ENCODE data around the gene SDK1. TPM values are rescaled to one million over a fixed set of nuclear protein-coding genes. Genes with fewer than 3 reads are reported as not detected.
A peak's percentile ranks its signal among the peaks of the same experiment; 100 is the strongest.

The SDK1 gene
- total and polyA plus RNA-seq, 2 donors: 3.2 to 7.8 TPM

DNA sequence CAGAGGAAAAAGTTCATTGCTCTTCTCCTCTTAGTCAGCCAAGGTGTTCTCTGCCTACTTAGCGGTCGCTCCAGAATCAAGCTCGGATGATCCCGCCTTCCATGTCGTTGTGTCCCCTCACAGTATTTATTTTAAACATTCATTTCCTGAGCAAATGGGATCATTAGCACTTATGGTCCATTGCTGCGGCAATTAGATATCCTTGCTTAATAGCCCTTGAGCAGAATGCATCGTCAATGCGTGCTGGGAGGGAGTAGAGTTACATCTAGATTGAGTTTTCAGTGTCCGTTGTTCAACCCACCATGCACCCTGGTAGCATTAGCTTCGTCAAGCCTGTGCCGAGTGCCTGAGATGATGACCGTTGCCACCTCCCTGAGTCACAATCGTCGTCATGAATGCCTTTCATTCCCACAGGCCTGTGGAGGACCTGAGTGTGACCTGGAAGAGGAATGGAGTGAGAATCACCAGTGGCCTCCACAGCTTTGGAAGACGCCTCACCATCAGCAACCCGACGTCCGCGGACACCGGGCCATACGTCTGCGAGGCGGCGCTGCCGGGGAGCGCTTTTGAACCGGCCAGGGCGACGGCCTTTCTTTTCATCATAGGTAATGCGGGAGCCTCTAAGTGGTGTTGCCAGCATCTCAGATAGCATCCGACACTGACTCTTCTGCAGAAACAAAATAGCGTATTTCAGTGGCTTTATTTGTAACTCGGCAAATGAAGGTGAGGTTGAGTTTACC, 650.4 kb downstream of the SDK1 start:
- Histone ChIP-seq H3K27ac (ENCODE audit: low read depth in 1 of 2, low read length in 1 of 2) (no peak overlapping the region), H3K9me3 (ENCODE audit: control insufficient read depth in 2 of 2, insufficient read depth in 1 of 2, low read length in 1 of 2) (no peaks in the 10 kb centered on the region), H3K36me3 (ENCODE audit: control insufficient read depth in 2 of 2, insufficient read depth in 2 of 2, low read length in 1 of 2) (no peaks in the 10 kb centered on the region), H3K4me3 (ENCODE audit: low read length in 2 of 2) (no peak overlapping the region), H3K4me1 (ENCODE audit: control insufficient read depth in 2 of 2, insufficient read depth in 2 of 2, low read length in 2 of 2) (peaks cover 0 to 5% of the 10 kb centered on the region in 2 donors), H3K27me3 (ENCODE audit: control insufficient read depth in 2 of 2, insufficient read depth in 1 of 2, low read length in 1 of 2) (no peaks in the 10 kb centered on the region)
- 97% methylated on average over 33 of the region's 33 CpGs for WGBS
- no peak for DNase-seq (ENCODE audit: low read depth in 6 of 9, low spot score in 9 of 9)

DNA sequence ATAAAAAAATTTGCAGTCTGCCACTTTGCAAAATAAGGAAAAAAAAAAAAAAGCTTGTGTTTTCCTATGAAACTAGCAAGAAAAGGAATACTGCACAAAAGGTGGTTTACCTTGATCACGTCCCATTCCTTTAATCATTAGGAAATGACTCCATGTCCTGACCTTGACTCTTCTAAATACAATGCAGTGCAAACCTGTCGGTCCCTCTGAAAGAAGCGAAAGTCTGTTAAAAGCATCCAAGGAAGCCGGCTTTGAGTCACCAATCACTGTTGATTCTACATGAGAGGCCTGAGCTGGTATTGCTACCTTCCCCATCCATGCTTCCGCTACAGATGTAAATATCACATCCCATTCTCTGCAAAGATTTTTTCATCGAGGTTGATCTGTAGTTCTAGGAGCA, 652.1 kb downstream of the SDK1 start:
- WGBS: 94% methylated on average over 6 of the region's 6 CpGs
- peaks cover 0 to 5% of the 10 kb centered on the region in 2 donors for H3K4me1 ChIP-seq (ENCODE audit: control insufficient read depth in 2 of 2, insufficient read depth in 2 of 2, low read length in 2 of 2)
- no peak overlapping the region for H3K4me3 ChIP-seq (ENCODE audit: low read length in 2 of 2)
- no peaks in the 10 kb centered on the region for H3K36me3 ChIP-seq (ENCODE audit: control insufficient read depth in 2 of 2, insufficient read depth in 2 of 2, low read length in 1 of 2)
- no peak overlapping the region for H3K27ac ChIP-seq (ENCODE audit: low read depth in 1 of 2, low read length in 1 of 2)
- DNase-seq (ENCODE audit: low read depth in 6 of 9, low spot score in 9 of 9): no peak
- H3K27me3 ChIP-seq (ENCODE audit: control insufficient read depth in 2 of 2, insufficient read depth in 1 of 2, low read length in 1 of 2): no peaks in the 10 kb centered on the region
- no peaks in the 10 kb centered on the region for H3K9me3 ChIP-seq (ENCODE audit: control insufficient read depth in 2 of 2, insufficient read depth in 1 of 2, low read length in 1 of 2)

DNA sequence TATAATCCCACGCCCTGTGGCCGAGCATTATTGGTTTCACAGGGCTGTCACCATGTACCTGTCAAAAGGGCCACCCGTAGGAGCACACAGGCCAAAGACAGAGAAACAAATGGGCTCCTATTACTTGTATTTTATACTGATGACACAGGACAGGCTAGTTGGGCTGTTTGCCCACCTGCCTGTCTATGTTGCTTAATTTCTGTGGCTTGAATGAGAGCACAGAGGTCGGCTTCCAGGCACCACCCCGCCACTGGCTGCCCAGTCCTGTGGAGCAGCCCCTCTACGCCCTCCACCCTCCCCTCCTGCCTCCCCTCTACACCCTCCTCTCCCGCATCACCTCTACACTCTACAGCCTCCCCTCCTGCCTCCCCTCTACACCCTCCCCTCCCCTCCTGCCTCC, 652.9 kb downstream of the SDK1 start:
- no peak overlapping the region for H3K4me3 ChIP-seq (ENCODE audit: low read length in 2 of 2)
- H3K9me3 ChIP-seq (ENCODE audit: control insufficient read depth in 2 of 2, insufficient read depth in 1 of 2, low read length in 1 of 2): no peaks in the 10 kb centered on the region
- DNase-seq (ENCODE audit: low read depth in 6 of 9, low spot score in 9 of 9): no peak
- WGBS: 91% methylated on average over 7 of the region's 7 CpGs
- no peaks in the 10 kb centered on the region for H3K27me3 ChIP-seq (ENCODE audit: control insufficient read depth in 2 of 2, insufficient read depth in 1 of 2, low read length in 1 of 2)
- no peak overlapping the region for H3K27ac ChIP-seq (ENCODE audit: low read depth in 1 of 2, low read length in 1 of 2)
- no peaks in the 10 kb centered on the region for H3K36me3 ChIP-seq (ENCODE audit: control insufficient read depth in 2 of 2, insufficient read depth in 2 of 2, low read length in 1 of 2)
- peaks cover 0 to 5% of the 10 kb centered on the region in 2 donors for H3K4me1 ChIP-seq (ENCODE audit: control insufficient read depth in 2 of 2, insufficient read depth in 2 of 2, low read length in 2 of 2)

DNA sequence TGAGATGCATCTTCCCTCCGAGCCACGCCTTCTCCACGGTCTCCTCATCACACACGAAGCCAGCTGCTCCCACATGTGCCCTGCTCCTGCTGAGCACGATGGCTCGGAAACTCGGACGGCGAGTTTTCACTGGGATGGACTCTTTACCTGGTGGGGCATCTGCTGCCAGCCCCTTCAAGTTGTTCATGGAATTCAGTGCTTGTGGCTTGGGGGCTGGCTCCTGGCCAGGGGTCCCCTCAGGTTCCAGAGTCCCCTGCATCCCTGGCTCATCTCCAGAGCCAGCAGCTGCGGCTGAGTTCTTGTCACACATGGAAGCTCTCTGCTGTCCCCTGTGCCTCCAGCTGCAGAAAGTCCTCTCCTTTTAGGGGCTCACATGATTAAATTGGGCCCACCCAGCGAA, 654.0 kb downstream of the SDK1 start:
- DNase-seq (ENCODE audit: low read depth in 6 of 9, low spot score in 9 of 9): no peak
- H3K27ac ChIP-seq (ENCODE audit: low read depth in 1 of 2, low read length in 1 of 2): peak overlapping the region in 1 of 2 donors; percentile 9
- no peaks in the 10 kb centered on the region for H3K27me3 ChIP-seq (ENCODE audit: control insufficient read depth in 2 of 2, insufficient read depth in 1 of 2, low read length in 1 of 2)
- no peaks in the 10 kb centered on the region for H3K36me3 ChIP-seq (ENCODE audit: control insufficient read depth in 2 of 2, insufficient read depth in 2 of 2, low read length in 1 of 2)
- H3K4me1 ChIP-seq (ENCODE audit: control insufficient read depth in 2 of 2, insufficient read depth in 2 of 2, low read length in 2 of 2): peaks cover 0 to 5% of the 10 kb centered on the region in 2 donors
- no peak overlapping the region for H3K4me3 ChIP-seq (ENCODE audit: low read length in 2 of 2)
- WGBS: 92% methylated on average over 11 of the region's 11 CpGs
- H3K9me3 ChIP-seq (ENCODE audit: control insufficient read depth in 2 of 2, insufficient read depth in 1 of 2, low read length in 1 of 2): no peaks in the 10 kb centered on the region

DNA sequence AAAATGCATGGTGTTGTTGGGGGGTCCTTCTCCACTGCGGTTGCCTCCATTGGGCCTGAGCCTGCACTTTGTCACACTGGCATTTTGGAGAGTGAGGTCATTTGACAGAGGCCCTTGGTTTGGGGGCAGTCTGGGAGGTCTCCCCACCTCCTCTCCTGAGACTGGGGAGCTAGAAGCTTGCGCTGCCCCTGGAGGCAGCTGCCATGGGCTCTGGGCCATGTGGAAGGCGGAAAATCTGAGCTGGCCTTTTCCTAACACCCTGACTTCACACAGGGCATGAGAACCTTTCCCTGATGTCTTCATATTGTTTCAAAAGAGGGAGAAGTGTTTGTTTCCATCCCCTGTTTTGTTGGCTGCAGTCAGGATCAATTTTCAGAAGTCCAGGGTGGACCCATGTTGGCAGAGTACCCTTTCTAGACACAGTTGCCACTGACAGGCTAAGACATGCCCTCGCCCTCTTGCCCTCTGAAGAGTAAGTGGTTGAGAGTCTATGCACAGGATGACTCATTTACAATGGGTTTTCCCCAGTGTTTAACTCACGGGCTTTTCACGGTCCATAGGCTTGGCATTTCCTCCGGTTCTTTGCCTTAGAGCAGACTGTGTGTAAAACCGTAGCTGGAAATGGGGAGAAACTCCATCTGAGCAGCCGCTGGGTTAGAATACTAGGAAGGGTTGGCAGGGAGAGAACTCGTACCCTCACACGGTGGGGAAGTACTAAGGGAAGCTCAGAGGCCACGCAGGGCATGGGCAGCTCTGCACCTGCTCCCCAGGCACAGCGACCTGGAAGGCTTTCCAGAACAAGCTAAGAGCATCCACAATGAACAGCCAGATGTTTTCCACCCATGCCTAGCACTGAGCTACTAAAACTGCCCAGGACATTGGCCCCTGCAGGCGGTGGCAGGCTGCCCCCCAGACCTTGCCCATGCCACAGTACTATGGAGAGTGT, 655.0 kb downstream of the SDK1 start:
- WGBS: 86% methylated on average over 14 of the region's 14 CpGs
- peak in 1 of 9 donors; percentile 32 for DNase-seq (ENCODE audit: low read depth in 6 of 9, low spot score in 9 of 9)
- no peak overlapping the region for H3K27ac ChIP-seq (ENCODE audit: low read depth in 1 of 2, low read length in 1 of 2)
- H3K4me1 ChIP-seq (ENCODE audit: control insufficient read depth in 2 of 2, insufficient read depth in 2 of 2, low read length in 2 of 2): peaks cover 0 to 5% of the 10 kb centered on the region in 2 donors
- no peaks in the 10 kb centered on the region for H3K9me3 ChIP-seq (ENCODE audit: control insufficient read depth in 2 of 2, insufficient read depth in 1 of 2, low read length in 1 of 2)
- H3K27me3 ChIP-seq (ENCODE audit: control insufficient read depth in 2 of 2, insufficient read depth in 1 of 2, low read length in 1 of 2): no peaks in the 10 kb centered on the region
- no peak overlapping the region for H3K4me3 ChIP-seq (ENCODE audit: low read length in 2 of 2)
- no peaks in the 10 kb centered on the region for H3K36me3 ChIP-seq (ENCODE audit: control insufficient read depth in 2 of 2, insufficient read depth in 2 of 2, low read length in 1 of 2)

- Histone ChIP-seq H3K27ac (ENCODE audit: low read depth in 1 of 2, low read length in 1 of 2) (no peak overlapping the region), H3K9me3 (ENCODE audit: control insufficient read depth in 2 of 2, insufficient read depth in 1 of 2, low read length in 1 of 2) (no peaks in the 10 kb centered on the region), H3K4me3 (ENCODE audit: low read length in 2 of 2) (no peak overlapping the region), H3K36me3 (ENCODE audit: control insufficient read depth in 2 of 2, insufficient read depth in 2 of 2, low read length in 1 of 2) (no peaks in the 10 kb centered on the region), H3K4me1 (ENCODE audit: control insufficient read depth in 2 of 2, insufficient read depth in 2 of 2, low read length in 2 of 2) (peaks cover 0 to 5% of the 10 kb centered on the region in 2 donors), H3K27me3 (ENCODE audit: control insufficient read depth in 2 of 2, insufficient read depth in 1 of 2, low read length in 1 of 2) (no peaks in the 10 kb centered on the region)
- WGBS: 94% methylated on average over 11 of the region's 11 CpGs
- DNase-seq (ENCODE audit: low read depth in 6 of 9, low spot score in 9 of 9): no peak
These were observed 655.9 kb downstream of the SDK1 start for GRCh38 chr7:3956949-3957348.

DNA sequence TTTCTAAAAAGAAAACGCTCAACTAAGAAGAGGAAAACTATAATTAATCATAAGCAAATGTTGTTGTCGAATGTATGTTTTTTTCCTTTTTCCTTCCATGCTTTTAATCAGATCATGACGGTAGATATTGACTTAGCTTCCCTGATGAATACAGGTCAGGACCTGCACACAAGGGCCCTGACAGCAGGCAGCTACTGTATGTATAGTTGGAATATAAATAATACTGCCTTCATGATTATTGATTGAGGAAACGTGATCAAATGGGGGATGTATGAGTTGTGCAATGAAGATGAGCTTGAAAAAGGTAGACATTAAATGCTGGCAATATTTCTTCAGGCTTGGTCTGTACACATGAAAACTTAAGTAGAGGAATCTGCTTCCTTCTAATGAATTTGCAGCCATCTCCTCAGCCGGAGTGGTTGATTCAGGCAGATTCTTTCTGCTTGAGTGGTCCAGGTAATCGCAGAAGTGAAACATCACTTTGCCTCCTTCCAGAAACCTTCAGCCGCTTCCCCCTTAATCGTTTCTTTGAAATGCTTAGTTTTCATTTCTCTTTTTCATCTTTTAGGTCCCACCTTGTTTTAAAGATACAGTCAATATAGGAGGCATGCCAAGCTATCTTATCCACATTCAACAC, 656.5 kb downstream of the SDK1 start:
- Histone ChIP-seq H3K4me1 (ENCODE audit: control insufficient read depth in 2 of 2, insufficient read depth in 2 of 2, low read length in 2 of 2) (peaks cover 0 to 5% of the 10 kb centered on the region in 2 donors), H3K4me3 (ENCODE audit: low read length in 2 of 2) (no peak overlapping the region), H3K9me3 (ENCODE audit: control insufficient read depth in 2 of 2, insufficient read depth in 1 of 2, low read length in 1 of 2) (peaks cover 0 to 2% of the 10 kb centered on the region in 2 donors), H3K27me3 (ENCODE audit: control insufficient read depth in 2 of 2, insufficient read depth in 1 of 2, low read length in 1 of 2) (no peaks in the 10 kb centered on the region), H3K27ac (ENCODE audit: low read depth in 1 of 2, low read length in 1 of 2) (no peak overlapping the region), H3K36me3 (ENCODE audit: control insufficient read depth in 2 of 2, insufficient read depth in 2 of 2, low read length in 1 of 2) (no peaks in the 10 kb centered on the region)
- WGBS: 81% methylated on average over 8 of the region's 8 CpGs
- DNase-seq (ENCODE audit: low read depth in 6 of 9, low spot score in 9 of 9): peak in 1 of 9 donors; percentile 9

GRCh38 chr7:3958109-3958483, 657.0 kb downstream of the SDK1 start:
- Histone ChIP-seq H3K9me3 (ENCODE audit: control insufficient read depth in 2 of 2, insufficient read depth in 1 of 2, low read length in 1 of 2) (peaks cover 0 to 3% of the 10 kb centered on the region in 2 donors), H3K36me3 (ENCODE audit: control insufficient read depth in 2 of 2, insufficient read depth in 2 of 2, low read length in 1 of 2) (no peaks in the 10 kb centered on the region), H3K4me3 (ENCODE audit: low read length in 2 of 2) (no peak overlapping the region), H3K27me3 (ENCODE audit: control insufficient read depth in 2 of 2, insufficient read depth in 1 of 2, low read length in 1 of 2) (no peaks in the 10 kb centered on the region), H3K27ac (ENCODE audit: low read depth in 1 of 2, low read length in 1 of 2) (no peak overlapping the region), H3K4me1 (ENCODE audit: control insufficient read depth in 2 of 2, insufficient read depth in 2 of 2, low read length in 2 of 2) (peaks cover 0 to 5% of the 10 kb centered on the region in 2 donors)
- no peak for DNase-seq (ENCODE audit: low read depth in 6 of 9, low spot score in 9 of 9)
- WGBS: 94% methylated on average over 5 of the region's 5 CpGs

DNA sequence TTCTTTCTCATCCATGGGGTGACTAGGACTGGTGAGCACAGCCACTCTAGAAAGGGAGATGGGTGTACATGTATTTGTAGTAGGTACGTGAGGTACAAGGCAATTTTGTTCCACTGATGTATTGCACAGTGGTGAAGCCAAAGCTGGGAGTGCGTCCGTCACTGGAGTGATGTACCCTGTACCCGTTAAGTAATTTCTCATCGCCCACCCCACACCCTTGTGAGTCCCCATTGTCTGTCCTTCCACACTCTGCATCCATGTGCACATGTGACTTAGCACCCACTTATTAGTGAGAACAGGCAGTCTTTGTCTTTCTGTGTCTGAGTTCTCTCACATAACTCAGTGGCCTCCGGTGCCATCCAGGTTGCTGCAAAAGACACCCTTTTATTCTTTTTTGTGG, 658.3 kb downstream of the SDK1 start:
- no peak for DNase-seq (ENCODE audit: low read depth in 6 of 9, low spot score in 9 of 9)
- Histone ChIP-seq H3K9me3 (ENCODE audit: control insufficient read depth in 2 of 2, insufficient read depth in 1 of 2, low read length in 1 of 2) (peaks cover 0 to 3% of the 10 kb centered on the region in 2 donors), H3K36me3 (ENCODE audit: control insufficient read depth in 2 of 2, insufficient read depth in 2 of 2, low read length in 1 of 2) (no peaks in the 10 kb centered on the region), H3K27ac (ENCODE audit: low read depth in 1 of 2, low read length in 1 of 2) (no peak overlapping the region), H3K27me3 (ENCODE audit: control insufficient read depth in 2 of 2, insufficient read depth in 1 of 2, low read length in 1 of 2) (no peaks in the 10 kb centered on the region), H3K4me1 (ENCODE audit: control insufficient read depth in 2 of 2, insufficient read depth in 2 of 2, low read length in 2 of 2) (peaks cover 0 to 5% of the 10 kb centered on the region in 2 donors), H3K4me3 (ENCODE audit: low read length in 2 of 2) (no peak overlapping the region)
- 94% methylated on average over 6 of the region's 6 CpGs for whole genome bisulfite sequencing

All from thymus (tissue), 11 donors.